GF-D8 (cell line): Measurements from ENCODE around the gene PIPOX.

Experiments used
- DNase-seq: peaks from one replicate; lab custom pipeline; 2025; lab: John Stamatoyannopoulos, UW

The PIPOX gene

GRCh38 chr17:29048440-29049368 lies 5.8 kb downstream of the PIPOX start:
- no peak for DNase-seq

GRCh38 chr17:29049541-29050145 lies 6.7 kb downstream of the PIPOX start:
- no peak for DNase-seq

- no peak for DNase-seq
These were observed 7.2 kb downstream of the PIPOX start for GRCh38 chr17:29050176-29050575.

GRCh38 chr17:29051194-29051593 lies 8.3 kb downstream of the PIPOX start:
- no peak for DNase-seq

- no peak for DNase-seq
These were observed 8.8 kb downstream of the PIPOX start for GRCh38 chr17:29051731-29052130.

- DNase-seq = no peak
These were observed 11.9 kb downstream of the PIPOX start for GRCh38 chr17:29054835-29055234.

GRCh38 chr17:29057361-29057760 lies 14.4 kb downstream of the PIPOX start:
- no peak for DNase-seq

GRCh38 chr17:29058391-29058790 lies 15.4 kb downstream of the PIPOX start:
- no peak for DNase-seq

- no peak for DNase-seq
These were observed 16.3 kb downstream of the PIPOX start for GRCh38 chr17:29059281-29059680.

- no peak for DNase-seq
These were observed 17.5 kb downstream of the PIPOX start for GRCh38 chr17:29060475-29060874.

- DNase-seq = no peak
These were observed 18.1 kb downstream of the PIPOX start for GRCh38 chr17:29061036-29061435.

- DNase-seq = no peak
These were observed 19.3 kb downstream of the PIPOX start for GRCh38 chr17:29062215-29062614.

- DNase-seq = no peak
These were observed 21.1 kb downstream of the PIPOX start for GRCh38 chr17:29063992-29064391.

GRCh38 chr17:29066047-29066446 lies 23.1 kb downstream of the PIPOX start:
- no peak for DNase-seq

- no peak for DNase-seq
These were observed 23.7 kb downstream of the PIPOX start for GRCh38 chr17:29066606-29067005.

GRCh38 chr17:29068818-29069217 lies 25.9 kb downstream of the PIPOX start:
- DNase-seq = no peak

- no peak for DNase-seq
These were observed 26.6 kb downstream of the PIPOX start for GRCh38 chr17:29069526-29070041.

GRCh38 chr17:29070308-29070707 lies 27.4 kb downstream of the PIPOX start:
- DNase-seq = no peak

GRCh38 chr17:29070781-29071180 lies 27.8 kb downstream of the PIPOX start:
- DNase-seq = no peak

GRCh38 chr17:29071303-29071702 lies 28.4 kb downstream of the PIPOX start:
- no peak for DNase-seq

- no peak for DNase-seq
These were observed 30.1 kb downstream of the PIPOX start for GRCh38 chr17:29073045-29073444.

GRCh38 chr17:29073520-29073919 lies 30.6 kb downstream of the PIPOX start:
- DNase-seq = no peak

- DNase-seq = no peak
These were observed 31.5 kb downstream of the PIPOX start for GRCh38 chr17:29074488-29074887.
